ENCODE measurements around the gene ZNF354B.
"Not testable (repeated sequence)": the region's sequence is repeated elsewhere in the genome, so short reads cannot be mapped to it uniquely, and the experiment has no call there.

ZNF354B gene

DNA sequence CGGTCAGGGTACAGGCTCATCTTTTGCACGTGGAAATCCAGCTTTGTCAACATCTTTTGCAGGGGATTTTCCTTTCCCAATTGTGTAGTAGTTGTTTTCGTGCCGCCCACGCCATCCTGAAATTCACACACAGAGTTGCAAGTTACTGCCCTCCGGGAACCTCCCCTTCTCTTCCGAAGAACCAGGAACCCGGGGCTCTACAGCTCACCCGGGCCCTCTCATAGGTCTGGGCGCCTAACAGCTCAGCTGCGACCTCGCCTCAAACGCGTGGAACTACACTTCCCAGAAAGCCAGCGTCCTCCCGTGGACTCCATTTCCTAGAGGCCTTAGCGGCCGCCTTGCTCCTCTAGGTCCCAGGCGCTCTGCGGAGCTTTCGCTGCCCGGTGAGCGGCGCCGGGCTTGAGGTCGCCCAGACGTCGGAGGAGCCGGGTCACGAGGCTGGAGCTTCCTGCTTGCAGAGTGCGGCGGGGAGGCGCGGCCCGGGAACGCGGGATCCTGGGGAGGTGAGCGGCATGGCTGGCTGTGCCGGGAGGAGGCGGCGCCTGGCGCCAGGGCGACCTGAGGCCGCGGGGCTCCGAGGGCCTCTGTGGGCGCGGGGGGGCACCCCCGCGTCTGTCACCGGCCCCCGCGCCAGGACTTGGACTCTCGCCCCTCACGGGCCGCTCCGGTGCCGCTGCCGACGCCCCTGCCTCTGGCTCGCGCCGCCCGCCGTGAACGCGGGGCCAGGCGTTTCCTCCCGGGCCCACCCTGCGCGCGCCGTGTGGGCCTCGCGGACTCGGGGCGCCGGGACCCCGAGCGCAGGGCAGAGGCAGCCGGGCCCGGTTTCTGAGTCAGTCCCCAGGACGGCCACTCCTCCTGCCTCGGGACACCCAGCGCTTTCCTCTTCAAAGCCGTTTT lies at the start of gene ZNF354B:
TSS of gene ZNF354B (plus strand) at position 329 of the 897 bp plus-strand sequence. CDS start 1,095 bp downstream, outside the sequence.
- DNase-seq (ENCODE audit: low spot score): peak; percentile 92

DNA sequence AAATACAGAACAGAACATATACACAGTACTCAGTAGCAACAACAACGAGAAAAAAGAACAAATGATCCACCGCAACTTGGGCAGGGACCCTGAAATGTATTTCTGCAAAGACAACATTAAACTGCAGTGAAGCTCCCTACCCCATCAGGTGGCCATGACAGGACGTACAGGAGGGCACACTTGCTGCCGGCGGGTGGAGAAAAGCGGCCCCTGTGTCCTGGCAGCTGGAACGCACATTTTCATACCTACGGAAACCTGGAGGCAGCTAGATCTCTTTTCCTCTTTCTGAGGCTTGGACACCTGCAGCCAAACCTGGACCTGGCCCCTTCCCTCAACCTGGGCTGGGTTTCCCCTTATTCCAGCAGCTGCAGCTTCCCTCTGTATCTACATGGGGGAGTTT lies 42.2 kb upstream of the ZNF354B start:
- no peak for DNase-seq (ENCODE audit: low spot score)

DNA sequence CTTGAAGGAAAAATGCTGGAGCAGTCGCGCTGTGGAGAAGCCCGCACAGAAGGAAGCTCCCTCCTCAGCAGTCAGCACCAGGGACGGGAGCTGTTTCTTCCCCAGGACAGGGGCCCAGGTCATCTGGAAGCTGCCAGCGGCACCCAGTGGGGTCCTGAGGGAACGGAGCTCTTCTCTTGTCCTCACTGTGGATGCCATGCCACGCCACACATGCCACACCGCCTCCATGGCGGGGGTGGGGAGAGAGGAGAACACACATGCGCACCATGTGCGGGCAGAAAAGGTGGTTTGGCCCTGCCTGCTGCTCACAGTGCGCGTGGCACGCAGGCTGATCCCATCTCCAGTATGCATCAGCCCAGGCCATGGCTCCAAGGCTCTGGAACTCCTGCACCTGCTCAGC lies 41.7 kb upstream of the ZNF354B start:
- DNase-seq (ENCODE audit: low spot score): no peak

DNA sequence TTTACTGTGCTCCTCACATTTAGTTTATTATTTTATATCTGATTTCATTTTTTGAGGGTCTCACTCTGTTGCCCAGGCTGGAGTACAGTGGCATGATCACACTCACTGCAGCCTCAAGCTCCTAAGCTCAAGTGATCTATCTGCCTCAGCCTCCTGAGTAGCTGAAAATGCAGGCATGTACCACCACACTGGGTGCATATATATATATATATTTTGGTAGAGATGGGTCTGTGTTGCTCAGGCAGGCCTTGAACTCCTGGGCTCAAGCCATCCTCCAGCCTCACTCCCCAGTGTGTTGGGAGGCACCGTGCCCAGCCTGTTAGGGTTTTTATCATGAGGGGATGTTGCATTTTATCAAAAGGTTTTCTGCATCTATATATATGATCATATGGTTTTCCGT lies 39.8 kb upstream of the ZNF354B start:
- no peak for DNase-seq (ENCODE audit: low spot score)

DNA sequence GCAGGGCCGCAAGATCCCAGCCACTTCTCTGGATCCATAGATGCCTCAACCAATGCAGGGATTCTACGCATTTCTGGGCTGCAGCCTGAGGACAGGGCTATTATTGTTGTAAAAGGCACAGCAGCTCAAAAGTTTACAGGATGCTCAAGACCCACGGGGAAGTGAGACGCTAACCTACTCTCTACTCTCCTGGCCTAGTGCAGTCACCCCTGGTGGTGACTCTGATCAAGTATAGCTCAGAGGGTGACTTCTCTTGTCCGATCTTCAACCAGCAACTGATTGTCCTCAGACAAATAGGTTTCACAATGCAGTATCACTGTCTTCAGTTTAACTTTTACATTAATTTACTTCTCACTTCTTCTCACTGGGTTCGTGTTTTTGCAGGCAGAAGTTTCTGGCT lies 34.3 kb upstream of the ZNF354B start:
- no peak for DNase-seq (ENCODE audit: low spot score)

DNA sequence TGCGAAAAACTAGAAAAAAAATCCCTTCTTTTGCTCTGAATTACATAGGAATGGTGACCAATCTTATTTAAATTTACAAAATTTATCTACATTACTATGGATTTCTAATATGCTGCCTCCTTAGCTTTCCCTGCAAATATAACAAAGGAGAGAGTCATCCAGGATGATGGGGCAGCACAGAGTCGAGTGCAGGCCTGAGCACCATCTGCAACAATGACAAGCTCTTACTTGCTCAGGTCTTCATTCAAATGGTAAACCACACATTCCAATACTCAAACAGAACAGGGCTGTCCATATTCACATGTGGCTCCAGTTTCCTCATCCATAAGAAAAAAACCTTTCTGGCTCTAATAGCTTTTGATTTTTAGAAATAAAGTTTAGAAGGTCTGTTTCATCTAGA lies 33.5 kb upstream of the ZNF354B start:
- DNase-seq (ENCODE audit: low spot score): no peak

DNA sequence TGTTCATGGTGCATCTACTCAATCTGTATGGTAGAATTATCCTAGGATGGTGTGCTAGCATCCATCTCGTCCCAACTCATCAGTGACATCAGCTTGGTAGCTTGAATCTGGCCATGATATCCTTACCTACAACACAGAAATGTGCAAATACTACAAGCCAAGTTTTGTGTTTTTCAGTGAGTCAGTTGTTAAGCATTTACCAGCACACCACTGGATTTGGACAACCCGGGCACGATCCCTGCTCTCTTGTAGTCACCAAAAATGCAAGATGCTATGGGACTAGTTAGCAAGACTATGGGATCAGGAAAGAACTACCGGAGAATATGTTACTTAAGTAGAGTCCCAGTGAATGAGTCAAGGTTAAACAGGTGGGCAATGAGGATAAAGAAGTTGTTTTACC lies 32.1 kb upstream of the ZNF354B start:
- no peak for DNase-seq (ENCODE audit: low spot score)

DNA sequence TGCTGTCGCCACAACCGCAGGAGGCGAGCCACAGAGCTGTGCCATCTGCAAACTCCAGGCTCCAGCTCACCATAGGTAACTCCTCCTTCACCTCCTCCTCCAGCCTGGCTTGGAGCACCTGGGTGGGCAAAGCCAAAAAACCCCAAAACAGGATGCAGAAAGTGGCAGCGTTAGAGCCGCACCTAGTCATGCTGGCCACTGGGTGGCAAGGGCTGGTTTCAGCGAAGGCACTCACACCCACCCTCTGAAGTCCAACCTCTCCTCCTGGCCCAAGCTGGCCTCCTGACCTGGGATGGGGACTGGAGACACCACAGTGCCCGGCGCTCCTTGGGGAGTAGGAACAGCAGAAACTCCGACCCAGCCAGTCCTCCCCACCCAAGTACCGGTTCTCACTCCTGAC lies 28.7 kb upstream of the ZNF354B start:
- no peak for DNase-seq (ENCODE audit: low spot score)

DNA sequence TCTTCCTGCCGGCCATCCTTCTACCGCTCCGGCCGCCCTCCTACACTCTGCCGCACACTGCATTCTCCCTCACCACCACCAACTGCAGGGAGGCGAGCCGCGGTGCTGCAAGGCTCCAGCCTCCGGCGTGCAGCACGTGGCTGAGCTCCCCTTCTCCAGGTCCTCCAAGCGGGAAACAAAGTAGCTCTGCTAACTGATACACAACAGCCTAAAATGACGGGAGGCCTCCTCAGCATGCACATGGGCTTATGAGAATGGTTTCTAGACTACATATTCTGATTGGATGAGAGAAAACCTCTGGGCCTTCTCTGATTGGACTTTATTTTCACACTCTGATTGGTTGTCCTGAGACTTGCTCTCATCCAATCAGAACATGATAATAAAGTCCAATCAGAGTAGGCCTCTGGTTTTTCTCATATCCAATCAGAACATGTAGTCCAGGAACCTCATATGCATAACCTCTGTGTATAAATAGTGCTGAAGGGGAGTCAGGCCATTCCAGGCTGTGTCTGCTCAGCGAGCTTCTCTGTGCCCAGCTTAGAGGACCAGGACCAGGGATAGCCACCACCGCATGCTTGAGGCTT lies 27.0 kb upstream of the ZNF354B start:
- no peak for DNase-seq (ENCODE audit: low spot score)

DNA sequence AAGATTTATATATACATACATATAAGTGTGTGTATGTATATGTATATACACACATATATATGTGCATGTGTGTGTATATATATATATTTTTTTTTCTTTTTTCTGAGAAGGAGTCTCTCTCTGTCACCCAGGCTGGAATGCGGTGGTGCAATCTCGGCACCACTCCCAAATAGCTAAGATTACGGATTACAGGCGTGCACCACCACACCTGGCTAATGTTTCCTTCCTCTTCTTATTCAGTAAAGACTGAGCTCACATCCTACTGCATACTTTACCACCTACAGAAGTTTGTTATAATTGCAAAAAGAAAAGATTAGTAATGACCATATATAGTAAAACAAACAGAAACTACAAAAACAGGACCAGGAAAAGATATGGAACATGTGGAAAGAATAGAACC lies 23.1 kb upstream of the ZNF354B start:
- no peak for DNase-seq (ENCODE audit: low spot score)

DNA sequence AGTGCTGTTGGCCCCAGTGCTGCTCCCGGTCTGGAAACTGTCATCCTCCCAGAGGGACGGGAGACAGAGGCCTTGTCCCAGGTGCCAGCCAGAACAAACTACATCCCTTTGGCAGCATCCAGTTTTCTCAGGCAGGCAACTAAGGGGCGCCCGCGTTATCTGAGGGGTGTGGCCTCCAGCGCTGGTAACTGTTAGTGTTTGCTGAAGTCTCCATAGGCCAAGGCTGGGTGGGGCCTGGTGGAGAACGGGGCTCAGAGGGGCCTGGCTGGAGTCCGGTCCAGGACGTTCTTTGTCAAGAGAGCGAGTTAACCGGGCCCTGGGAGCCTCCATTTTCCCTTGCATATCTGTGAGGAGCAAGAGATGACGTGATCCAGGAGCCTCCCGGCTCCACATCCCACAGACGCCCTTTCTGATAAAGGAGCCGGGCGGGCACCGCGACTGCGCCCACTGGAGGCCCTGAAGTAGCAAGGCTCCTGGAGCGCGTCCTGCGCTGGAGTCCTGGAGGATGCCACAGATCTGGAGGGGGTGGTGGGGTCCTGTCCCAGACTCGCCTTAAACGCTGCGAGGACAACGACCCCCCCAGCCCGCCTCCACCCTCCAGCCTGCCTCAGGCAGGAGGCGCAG lies 20.9 kb upstream of the ZNF354B start:
- not testable (repeated sequence) for DNase-seq (ENCODE audit: low spot score)

DNA sequence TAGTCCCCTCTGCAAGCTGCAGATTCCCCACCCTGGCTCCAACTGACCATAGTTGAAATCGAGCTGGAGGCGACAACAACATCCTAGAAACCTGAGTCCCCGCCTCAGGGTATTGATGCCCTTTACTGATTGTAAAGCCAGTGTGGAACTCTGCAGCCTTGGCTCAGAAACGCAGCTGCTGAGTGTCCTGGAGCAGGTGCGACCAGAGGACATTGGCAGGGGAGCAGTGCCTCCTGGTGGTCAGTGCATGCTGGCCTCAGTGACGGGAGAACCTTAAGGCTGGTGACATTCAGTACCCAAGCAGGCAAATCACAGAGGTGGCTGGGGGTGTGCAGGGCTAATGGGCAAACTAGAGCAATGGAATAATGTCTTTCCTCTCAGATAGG lies 20.4 kb upstream of the ZNF354B start:
- peak; percentile 6 for DNase-seq (ENCODE audit: low spot score)

DNA sequence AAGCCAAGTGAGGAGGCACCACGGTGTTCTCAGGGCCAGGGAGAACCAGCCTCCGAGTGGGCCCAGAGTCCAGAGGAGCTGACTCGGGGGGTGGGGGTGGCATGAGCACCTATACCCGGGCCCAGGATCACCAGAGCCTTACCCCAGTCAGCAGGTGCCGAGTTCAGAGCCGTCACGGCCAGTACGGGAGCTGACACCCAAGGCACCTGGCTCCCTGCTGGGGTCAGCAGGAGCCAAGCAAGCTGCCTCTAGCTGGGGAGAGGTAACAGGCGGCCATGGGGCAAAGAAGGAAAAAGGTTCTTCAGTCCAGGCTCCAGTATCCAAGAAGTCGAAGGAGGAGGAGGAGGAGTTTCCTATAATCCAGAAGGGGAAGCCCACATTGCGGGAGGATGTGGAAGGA lies 19.4 kb upstream of the ZNF354B start:
- DNase-seq (ENCODE audit: low spot score): not testable (repeated sequence)

DNA sequence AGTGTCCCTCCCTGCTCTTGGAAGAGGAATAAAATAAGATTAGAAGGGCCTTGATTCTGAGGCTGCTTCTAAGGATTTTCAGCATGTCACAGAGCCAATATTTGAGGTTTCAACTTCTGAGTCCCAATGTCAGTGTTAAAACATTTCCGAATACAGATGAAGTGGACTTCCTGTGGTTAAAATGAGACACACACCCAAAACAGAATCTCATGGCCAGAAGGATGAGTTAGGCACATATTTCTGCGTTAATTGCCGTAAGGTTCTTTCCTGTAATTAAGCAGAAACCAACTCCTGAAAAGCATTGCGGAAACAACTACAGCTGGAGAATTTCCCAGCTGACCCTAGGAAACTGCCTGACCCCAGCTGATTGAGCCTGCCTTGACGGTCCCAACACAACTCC lies 10.4 kb upstream of the ZNF354B start:
- no peak for DNase-seq (ENCODE audit: low spot score)

DNA sequence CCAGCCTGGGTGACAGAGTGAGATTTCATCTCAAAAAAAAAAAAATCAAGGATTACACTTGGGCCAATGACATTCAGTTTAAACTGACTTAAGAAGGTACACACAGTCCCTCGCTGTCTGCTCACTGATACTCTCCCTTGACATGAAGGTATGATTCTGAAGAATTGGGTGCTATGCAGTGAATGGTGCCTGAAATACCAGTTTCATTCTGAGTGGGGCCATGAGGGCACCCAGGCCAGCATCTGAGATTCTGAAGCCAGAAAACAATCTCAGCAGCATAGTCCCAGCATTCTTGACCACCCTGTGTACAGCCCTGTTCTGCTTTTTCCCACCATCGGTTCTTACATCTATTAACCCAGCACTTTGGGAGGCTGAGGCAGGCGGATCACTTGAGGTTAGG lies 7.8 kb upstream of the ZNF354B start:
- no peak for DNase-seq (ENCODE audit: low spot score)

DNA sequence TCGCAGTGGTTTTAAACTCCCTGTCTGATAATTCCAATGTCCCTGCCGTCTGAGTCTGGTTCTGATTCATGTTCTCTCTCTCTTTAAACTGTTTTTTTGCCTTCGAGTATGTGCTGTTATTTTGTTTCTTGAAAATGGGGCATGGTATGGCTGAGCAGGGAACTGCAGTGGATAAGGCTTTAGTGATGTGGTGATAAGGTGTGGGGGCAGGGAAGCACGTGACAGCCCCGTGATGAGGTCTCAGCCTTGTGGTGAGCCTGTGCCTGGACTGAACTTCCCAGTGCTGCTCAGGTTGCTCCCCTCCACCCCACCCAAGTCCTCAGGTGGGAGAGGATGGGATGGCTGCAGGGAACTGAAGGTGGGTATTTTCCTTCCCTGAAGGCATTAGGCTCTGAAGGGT lies 5.5 kb upstream of the ZNF354B start:
- no peak for DNase-seq (ENCODE audit: low spot score)

DNA sequence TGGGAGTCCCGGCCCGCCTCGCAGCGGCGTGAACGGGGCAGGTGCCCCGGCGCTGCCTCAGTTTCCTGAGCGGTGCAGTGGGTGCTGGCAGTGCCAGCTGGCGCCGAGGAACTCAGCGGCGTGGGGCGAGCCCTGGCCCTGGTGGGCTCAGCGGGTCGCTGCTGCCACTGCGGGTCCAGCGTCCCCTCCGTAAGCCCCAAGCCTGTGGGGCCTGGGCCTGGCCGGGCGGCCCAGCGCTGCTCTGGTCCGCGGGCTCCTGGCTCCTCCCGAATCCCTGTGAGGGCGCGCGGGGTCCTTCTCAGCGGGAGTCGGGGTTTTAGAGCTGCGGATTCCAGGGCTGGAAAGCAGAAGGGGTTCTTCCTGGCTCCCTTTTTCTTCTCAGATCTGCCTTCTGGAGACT lies 862 bp downstream of the ZNF354B start:
- not testable (repeated sequence) for DNase-seq (ENCODE audit: low spot score)

DNA sequence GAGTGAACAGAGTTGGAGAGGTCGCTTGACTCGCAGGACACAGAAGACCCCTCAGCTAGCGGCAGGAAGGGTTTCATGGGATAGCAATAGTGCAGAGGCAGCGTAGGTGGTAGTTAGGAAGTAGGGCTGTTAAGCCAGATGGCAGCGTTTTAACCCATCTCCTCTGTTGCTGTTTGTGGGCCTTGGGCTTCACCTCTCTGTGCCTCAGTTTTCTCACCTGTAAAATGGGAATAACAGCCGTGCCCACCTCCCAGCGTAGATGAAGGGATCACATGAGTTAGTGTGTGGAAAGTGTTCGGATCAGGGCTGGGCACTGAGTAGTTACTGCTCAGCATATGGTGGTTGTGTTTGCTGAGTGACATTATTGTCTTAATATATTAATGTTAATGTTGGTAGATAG lies 1.9 kb downstream of the ZNF354B start:
- no peak for DNase-seq (ENCODE audit: low spot score)

DNA sequence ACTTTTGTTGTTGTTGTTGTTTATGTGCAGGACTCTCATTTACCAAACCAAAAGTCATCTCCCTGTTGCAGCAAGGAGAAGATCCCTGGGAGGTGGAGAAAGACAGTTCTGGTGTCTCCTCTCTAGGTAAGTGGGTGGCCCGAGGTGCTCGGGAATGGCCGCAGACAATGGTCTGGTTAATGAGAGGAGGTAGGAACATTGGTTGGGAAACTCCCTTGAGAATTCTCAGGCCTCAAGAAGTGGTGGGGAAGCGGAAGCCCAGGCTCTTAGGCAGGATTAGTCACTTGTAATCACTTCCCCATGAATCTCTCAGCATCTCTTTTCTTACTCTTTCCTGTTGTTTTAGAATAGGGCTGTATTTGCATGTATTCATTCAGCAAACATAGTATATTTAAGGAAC lies 7.2 kb downstream of the ZNF354B start:
- DNase-seq (ENCODE audit: low spot score): no peak

DNA sequence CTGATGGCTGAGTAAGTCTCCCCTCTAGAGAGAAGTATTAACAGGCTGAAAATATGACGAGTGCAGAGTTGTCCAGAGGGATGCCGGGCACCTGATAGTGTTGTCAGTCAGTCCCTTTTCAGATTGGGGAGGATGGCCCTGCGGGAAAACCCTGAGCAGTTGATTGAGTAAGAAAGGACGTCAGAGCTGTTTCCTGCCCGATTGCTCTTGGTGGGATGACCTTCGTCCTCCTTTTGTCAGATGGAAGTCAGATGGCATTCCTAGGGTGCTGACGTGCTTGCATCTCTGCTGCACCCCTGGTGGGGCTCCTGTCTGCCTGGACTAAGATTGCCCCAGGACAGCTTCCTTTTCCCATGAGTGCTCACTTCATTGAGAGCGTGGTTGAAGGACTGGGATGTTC lies 9.8 kb downstream of the ZNF354B start:
- no peak for DNase-seq (ENCODE audit: low spot score)

DNA sequence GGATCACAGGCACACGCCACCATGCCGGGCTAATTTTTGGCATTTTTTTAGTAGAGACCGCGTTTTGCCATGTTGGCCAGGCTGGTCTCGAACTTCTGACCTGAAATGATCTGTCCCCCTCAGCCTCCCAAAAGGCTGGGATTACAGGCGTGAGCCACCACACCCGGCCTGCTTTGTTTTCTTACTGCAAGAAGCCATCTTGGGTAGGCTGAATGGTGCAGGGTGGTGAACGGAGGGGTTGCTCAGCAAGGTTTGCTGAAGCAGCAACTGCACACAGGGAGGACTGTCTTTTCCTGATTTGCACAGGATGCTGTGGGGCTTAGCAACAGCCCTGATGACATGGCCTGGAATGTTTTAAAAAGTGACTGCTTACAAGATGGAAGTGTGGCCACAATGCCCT lies 10.7 kb downstream of the ZNF354B start:
- DNase-seq (ENCODE audit: low spot score): no peak

DNA sequence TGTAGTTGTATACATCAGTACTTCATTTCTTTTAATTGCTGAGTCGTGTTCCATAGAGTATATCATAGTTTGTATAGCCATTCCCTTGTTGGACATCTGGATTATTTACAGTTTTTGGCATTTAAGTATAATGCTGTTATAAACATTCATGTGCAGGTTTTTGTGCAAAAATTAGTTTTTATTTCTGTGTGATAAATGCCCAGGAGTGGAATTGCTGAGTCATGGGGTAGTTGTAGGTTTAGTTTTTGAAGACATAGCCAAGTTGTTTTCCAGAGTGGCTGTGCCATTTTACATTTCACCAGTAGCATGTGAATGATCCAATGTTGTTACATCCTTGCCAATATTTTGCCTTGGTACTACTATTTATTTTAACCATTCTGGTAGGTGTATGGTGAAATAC lies 12.5 kb downstream of the ZNF354B start:
- no peak for DNase-seq (ENCODE audit: low spot score)

DNA sequence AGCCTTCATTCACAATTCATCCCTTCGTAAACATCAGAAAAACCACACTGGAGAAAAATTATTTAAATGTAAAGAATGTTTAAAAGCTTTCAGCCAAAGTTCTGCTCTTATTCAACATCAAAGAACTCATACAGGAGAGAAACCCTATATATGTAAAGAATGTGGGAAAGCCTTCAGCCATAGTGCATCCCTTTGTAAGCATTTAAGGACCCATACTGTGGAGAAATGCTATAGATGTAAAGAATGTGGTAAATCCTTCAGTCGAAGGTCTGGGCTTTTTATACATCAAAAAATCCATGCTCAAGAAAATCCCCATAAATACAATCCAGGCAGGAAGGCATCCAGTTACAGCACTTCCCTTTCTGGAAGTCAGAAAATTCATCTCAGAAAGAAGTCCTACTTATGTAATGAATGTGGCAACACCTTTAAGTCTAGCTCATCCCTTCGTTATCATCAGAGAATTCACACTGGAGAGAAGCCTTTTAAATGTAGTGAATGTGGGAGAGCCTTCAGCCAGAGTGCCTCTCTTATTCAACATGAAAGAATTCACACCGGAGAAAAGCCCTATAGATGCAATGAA lies 23.5 kb downstream of the ZNF354B start:
- not testable (repeated sequence) for DNase-seq (ENCODE audit: low spot score)
